ENCODE results near the gene BPIFA1.

Gene BPIFA1

GRCh38 chr20:33291416-33291815 is 55.6 kb downstream of the BPIFA1 start:
- Histone ChIP-seq H3K79me2 (no peaks in the 10 kb centered on the region), H3K36me3 (ENCODE audit: control insufficient read depth, insufficient read depth, low read length) (no peaks in the 10 kb centered on the region), H3K27ac (no peak overlapping the region), H3K27me3 (ENCODE audit: control insufficient read depth, insufficient read depth, low read length) (no peaks in the 10 kb centered on the region), H3K9me3 (ENCODE audit: control insufficient read depth, low read length) (no peaks in the 10 kb centered on the region), H3K9ac (no peak overlapping the region), H3K4me1 (no peaks in the 10 kb centered on the region), H2AFZ (no peak overlapping the region), H3K4me2 (ENCODE audit: low read length) (no peak overlapping the region), H3K4me3 (ENCODE audit: low read depth, low read length) (no peak overlapping the region)
- TF ChIP-seq CTCF (IDR thresholded peaks at IDR 0.05) = no peak

- H3K4me1 ChIP-seq = no peaks in the 10 kb centered on the region
- no peak overlapping the region for H3K4me3 ChIP-seq (ENCODE audit: low read depth, low read length)
- no peak overlapping the region for H2AFZ ChIP-seq
- H3K79me2 ChIP-seq = no peaks in the 10 kb centered on the region
- no peak overlapping the region for H3K9ac ChIP-seq
- TF ChIP-seq CTCF (IDR thresholded peaks at IDR 0.05) = peak; percentile 99
- H3K27ac ChIP-seq = no peak overlapping the region
- no peaks in the 10 kb centered on the region for H3K36me3 ChIP-seq (ENCODE audit: control insufficient read depth, insufficient read depth, low read length)
- H3K9me3 ChIP-seq (ENCODE audit: control insufficient read depth, low read length) = no peaks in the 10 kb centered on the region
- H3K27me3 ChIP-seq (ENCODE audit: control insufficient read depth, insufficient read depth, low read length) = no peaks in the 10 kb centered on the region
- H3K4me2 ChIP-seq (ENCODE audit: low read length) = no peak overlapping the region
These were observed 56.1 kb downstream of the BPIFA1 start for GRCh38 chr20:33291830-33292355.
